Measurements from ENCODE around the gene VARS2. TPM values are rescaled to one million over a fixed set of nuclear protein-coding genes. Genes with fewer than 3 reads are reported as not detected.
"Not testable (repeated sequence)": the region's sequence is repeated elsewhere in the genome, so short reads cannot be mapped to it uniquely, and the experiment has no call there.

VARS2 gene
- polyA plus RNA-seq, 1 experiment: 10.3 TPM

DNA sequence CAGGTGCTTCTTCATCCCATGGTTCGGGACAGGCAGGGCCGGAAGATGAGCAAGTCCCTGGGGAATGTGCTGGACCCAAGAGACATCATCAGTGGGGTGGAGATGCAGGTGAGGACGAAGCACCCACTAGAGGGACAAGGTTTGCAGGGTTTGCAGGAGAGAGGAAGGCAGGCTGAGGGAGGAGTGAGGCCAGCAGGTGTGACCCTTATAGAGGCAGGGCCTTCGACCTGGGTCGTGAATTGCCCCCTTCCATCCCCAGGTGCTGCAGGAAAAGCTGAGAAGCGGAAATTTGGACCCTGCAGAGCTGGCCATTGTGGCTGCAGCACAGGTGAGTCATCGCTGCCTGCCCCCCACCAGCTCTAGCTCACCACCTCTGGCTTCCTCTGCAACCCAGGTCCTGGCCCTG, 8.4 kb downstream of the VARS2 start:
- ChIA-PET CTCF (no interaction called here), POLR2A (no interaction called here)
- no peaks in the 10 kb centered on the region for H3K27me3 ChIP-seq (ENCODE audit: control insufficient read depth, insufficient read depth, low read length)
- TF ChIP-seq, protein P1, sequence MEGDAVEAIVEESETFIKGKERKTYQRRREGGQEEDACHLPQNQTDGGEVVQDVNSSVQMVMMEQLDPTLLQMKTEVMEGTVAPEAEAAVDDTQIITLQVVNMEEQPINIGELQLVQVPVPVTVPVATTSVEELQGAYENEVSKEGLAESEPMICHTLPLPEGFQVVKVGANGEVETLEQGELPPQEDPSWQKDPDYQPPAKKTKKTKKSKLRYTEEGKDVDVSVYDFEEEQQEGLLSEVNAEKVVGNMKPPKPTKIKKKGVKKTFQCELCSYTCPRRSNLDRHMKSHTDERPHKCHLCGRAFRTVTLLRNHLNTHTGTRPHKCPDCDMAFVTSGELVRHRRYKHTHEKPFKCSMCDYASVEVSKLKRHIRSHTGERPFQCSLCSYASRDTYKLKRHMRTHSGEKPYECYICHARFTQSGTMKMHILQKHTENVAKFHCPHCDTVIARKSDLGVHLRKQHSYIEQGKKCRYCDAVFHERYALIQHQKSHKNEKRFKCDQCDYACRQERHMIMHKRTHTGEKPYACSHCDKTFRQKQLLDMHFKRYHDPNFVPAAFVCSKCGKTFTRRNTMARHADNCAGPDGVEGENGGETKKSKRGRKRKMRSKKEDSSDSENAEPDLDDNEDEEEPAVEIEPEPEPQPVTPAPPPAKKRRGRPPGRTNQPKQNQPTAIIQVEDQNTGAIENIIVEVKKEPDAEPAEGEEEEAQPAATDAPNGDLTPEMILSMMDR (IDR thresholded peaks at IDR 0.05; ENCODE audit: low read depth, low read length): no peak
- H3K4me3 ChIP-seq (ENCODE audit: low read depth, low read length): no peak overlapping the region
- DNase-seq (ENCODE audit: low read depth, low spot score): no peak
- H3K27ac ChIP-seq (ENCODE audit: low read depth, low read length): no peak overlapping the region
- H3K9me3 ChIP-seq (ENCODE audit: control insufficient read depth, insufficient read depth, low read length): no peaks in the 10 kb centered on the region; the same call in 1 of the 2 replicates

DNA sequence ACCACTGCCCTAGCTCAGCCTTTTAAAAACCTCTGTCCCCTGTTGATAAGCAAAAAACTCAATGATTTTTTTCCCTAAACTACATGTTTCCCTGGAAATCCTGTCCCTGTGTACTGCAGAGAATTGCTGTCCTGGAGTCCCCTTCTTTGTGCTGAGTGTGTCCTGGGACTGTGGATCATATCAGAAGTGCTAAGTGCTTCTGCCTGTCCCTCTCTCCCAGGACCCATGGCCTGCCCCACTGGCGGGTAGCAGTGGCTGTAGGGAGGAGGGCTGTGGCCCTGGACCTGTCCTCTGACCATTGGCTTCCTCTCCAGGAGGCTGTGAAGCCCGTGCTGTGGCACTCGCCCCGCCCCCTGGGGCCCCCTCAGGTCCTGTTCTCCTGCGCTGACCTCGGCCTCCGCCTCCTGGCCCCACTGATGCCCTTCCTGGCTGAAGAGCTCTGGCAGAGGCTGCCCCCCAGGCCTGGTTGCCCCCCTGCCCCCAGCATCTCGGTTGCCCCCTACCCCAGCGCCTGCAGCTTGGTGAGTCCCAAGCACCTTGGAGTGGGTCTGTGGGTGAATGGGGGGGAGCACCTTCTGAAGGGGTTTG, 10.1 kb downstream of the VARS2 start:
- POLR2A ChIA-PET; DNase-seq (ENCODE audit: low read depth, low spot score); H3K27ac ChIP-seq (ENCODE audit: low read depth, low read length): not testable (repeated sequence)

DNA sequence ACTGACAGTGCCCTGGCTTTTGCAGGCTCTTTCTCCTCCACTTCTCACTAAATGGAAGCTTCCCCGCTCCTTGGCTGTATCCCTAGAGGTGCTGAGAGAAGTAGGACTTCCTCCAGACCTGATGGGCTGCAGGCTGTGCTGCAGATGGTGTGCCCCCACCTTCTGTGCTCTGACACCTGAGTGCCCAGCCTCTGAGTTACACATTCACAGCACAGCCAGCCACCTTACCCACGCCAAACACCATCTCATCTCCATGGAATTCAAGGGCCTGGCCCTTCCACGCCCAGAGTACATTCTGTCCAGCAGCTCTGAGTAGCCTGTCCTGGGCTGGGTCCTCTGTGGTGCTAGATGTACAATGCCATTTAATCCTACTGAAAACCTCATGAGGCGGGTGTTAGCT, 12.6 kb downstream of the VARS2 start:
- DNase-seq (ENCODE audit: low read depth, low spot score): no peak
- TF ChIP-seq, protein P1 (IDR thresholded peaks at IDR 0.05; ENCODE audit: low read depth, low read length): no peak
- Histone ChIP-seq H3K27me3 (ENCODE audit: control insufficient read depth, insufficient read depth, low read length) (peaks cover under 1% of the 10 kb centered on the region), H3K4me3 (ENCODE audit: low read depth, low read length) (no peak overlapping the region), H3K9me3 (ENCODE audit: control insufficient read depth, insufficient read depth, low read length) (peaks cover 5% of the 10 kb centered on the region), H3K27ac (ENCODE audit: low read depth, low read length) (no peak overlapping the region)
- POLR2A ChIA-PET: interaction anchor here (0.7 kb wide), 1 partner anchor 9 kb away, joined by 3 read pairs; no protein-coding TSS in a partner anchor
- CTCF ChIA-PET: interaction anchor here (1.0 to 1.9 kb wide), 5 partner anchors 11 to 161 kb away, joined by 4 to 9 read pairs (median 5); no protein-coding TSS in a partner anchor

More for the DNA sequence above, 10.1 kb downstream of the VARS2 start:
- H3K27me3 ChIP-seq (ENCODE audit: control insufficient read depth, insufficient read depth, low read length); H3K4me3 ChIP-seq (ENCODE audit: low read depth, low read length); H3K9me3 ChIP-seq (ENCODE audit: control insufficient read depth, insufficient read depth, low read length): not testable (repeated sequence)
- CTCF ChIA-PET: interaction anchor here (1.1 to 1.9 kb wide), 2 partner anchors 8 to 146 kb away, joined by 4 to 6 read pairs; no protein-coding TSS in a partner anchor

DNA sequence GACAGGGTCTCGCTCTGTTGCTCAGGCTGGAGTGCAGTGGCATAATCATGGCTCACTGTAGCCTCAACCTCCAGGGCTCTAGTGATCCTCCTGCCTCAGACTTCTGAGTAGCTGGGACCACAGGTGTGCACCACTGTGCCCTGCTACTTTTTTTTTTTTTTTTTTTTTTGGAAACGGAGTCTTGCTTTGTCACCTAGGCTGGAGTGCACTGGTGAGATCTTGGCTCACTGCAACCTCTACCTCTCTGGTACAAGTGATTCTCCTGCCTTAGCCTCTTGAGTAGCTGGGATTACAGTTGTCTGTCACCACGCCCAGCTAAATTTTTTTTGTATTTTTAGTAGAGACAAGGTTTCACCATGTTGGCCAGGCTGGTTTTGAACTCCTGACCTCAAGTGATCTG, 13.0 kb downstream of the VARS2 start:
- not testable (repeated sequence) for H3K4me3 ChIP-seq (ENCODE audit: low read depth, low read length); H3K9me3 ChIP-seq (ENCODE audit: control insufficient read depth, insufficient read depth, low read length); DNase-seq (ENCODE audit: low read depth, low spot score); H3K27me3 ChIP-seq (ENCODE audit: control insufficient read depth, insufficient read depth, low read length); H3K27ac ChIP-seq (ENCODE audit: low read depth, low read length)
- ChIA-PET POLR2A (interaction anchor here (0.7 kb wide), 1 partner anchor 9 kb away, joined by 3 read pairs; no protein-coding TSS in a partner anchor), CTCF (interaction anchor here (1.0 to 1.9 kb wide), 5 partner anchors 11 to 160 kb away, joined by 4 to 9 read pairs (median 5); no protein-coding TSS in a partner anchor)

DNA sequence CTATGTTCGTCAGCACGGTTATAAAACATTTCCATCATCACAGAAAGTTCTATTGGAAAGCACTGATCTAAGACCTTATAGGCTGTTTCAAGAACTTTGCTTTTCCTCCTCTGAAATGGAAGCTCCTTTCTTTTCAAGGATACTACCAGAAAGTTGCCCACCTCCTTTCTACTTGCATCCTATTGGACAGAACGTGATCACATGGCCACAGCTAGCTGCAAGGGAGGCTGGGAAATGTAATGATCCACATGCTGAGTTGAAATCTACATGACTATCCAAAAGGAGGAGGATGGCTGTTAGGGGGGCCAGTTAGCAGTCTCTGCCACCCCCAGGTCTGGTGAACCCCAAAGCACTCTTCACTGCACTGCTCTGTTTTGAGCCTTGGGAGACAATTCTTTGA, 14.6 kb downstream of the VARS2 start:
- ChIA-PET CTCF (interaction anchor here (0.6 to 2.5 kb wide), 3 partner anchors 14 to 142 kb away, joined by 3 to 14 read pairs (median 7); partner anchors contain the start of gene VARS2), POLR2A (no interaction called here)
- no peak overlapping the region for H3K4me3 ChIP-seq (ENCODE audit: low read depth, low read length)
- TF ChIP-seq, protein P1 (IDR thresholded peaks at IDR 0.05; ENCODE audit: low read depth, low read length): no peak
- no peak overlapping the region for H3K27ac ChIP-seq (ENCODE audit: low read depth, low read length)
- no peak for DNase-seq (ENCODE audit: low read depth, low spot score)
- peaks cover 5% of the 10 kb centered on the region for H3K9me3 ChIP-seq (ENCODE audit: control insufficient read depth, insufficient read depth, low read length)
- H3K27me3 ChIP-seq (ENCODE audit: control insufficient read depth, insufficient read depth, low read length): peaks cover 7% of the 10 kb centered on the region

DNA sequence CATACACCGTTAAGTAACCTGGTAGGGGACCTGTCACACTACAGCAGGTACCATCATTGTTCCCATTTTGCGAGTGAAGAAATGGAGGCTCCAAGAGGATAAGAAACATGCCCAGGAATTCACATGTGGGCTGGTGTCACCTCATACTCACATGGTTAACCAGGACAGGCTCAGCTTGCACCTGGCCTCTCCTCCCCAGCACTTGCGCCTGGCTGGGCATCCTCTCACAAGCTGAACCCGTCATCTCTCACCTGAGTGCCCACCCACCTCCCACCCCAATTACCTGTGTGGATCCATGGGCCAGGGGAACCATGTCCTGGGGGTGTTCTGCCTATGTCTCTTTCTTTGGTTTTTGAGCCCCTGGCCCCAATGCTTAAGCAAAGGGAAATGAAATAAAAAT, 16.5 kb downstream of the VARS2 start:
- Histone ChIP-seq H3K27me3 (ENCODE audit: control insufficient read depth, insufficient read depth, low read length) (peaks cover 9% of the 10 kb centered on the region), H3K27ac (ENCODE audit: low read depth, low read length) (no peak overlapping the region), H3K4me3 (ENCODE audit: low read depth, low read length) (no peak overlapping the region), H3K9me3 (ENCODE audit: control insufficient read depth, insufficient read depth, low read length) (peaks cover 5% of the 10 kb centered on the region)
- DNase-seq (ENCODE audit: low read depth, low spot score): no peak
- ChIA-PET POLR2A (no interaction called here), CTCF (interaction anchor here (1.1 to 2.5 kb wide), 3 partner anchors 16 to 157 kb away, joined by 3 to 14 read pairs (median 5); partner anchors contain the start of gene VARS2)
- TF ChIP-seq, protein P1 (IDR thresholded peaks at IDR 0.05; ENCODE audit: low read depth, low read length): no peak

Measured in AG04450 (cell line).